HepG2 (cell line): Measurements from ENCODE around the gene LBR. TPM values are rescaled to one million over a fixed set of nuclear protein-coding genes. Genes with fewer than 3 reads are reported as not detected.

Experiments used
- AHR ChIP-seq: IDR thresholded peaks from 2 replicates; pipeline ENCODE4 v1.6.1; 2018; ENCODE audit warnings: missing genetic modification reagents, missing compliant biosample characterization
- BCL6 ChIP-seq: IDR thresholded peaks from 2 replicates; pipeline ENCODE4 v1.6.1; 2016; ENCODE audit warnings: missing genetic modification reagents, missing compliant biosample characterization
- CCDC6 ChIP-seq: sonication (generic); formaldehyde crosslinking; IDR thresholded peaks from 2 replicates; pipeline ENCODE4 v1.8.1; 2022; ENCODE audit warnings: mild to moderate bottlenecking, missing genetic modification reagents, moderate library complexity
- DMAP1 ChIP-seq: IDR thresholded peaks from 2 replicates; pipeline ENCODE4 v1.6.1; 2016
- ELF1 ChIP-seq: sonication (generic); formaldehyde crosslinking; IDR thresholded peaks from 2 replicates; pipeline ENCODE4 v1.4.0; 2020; ENCODE audit warnings: missing genetic modification reagents
- ETV6 ChIP-seq: sonication (generic); formaldehyde crosslinking; conservative IDR thresholded peaks from 2 replicates; pipeline ENCODE4 v1.4.0; 2020; ENCODE audit warnings: missing genetic modification reagents
- FOSL2 ChIP-seq: sonication (generic); formaldehyde crosslinking; IDR thresholded peaks from 2 replicates; pipeline ENCODE4 v1.4.0; 2020; ENCODE audit warnings: missing genetic modification reagents
- PITX1 ChIP-seq: sonication (generic); formaldehyde crosslinking; IDR thresholded peaks from 2 replicates; pipeline ENCODE4 v1.5.1; 2020; ENCODE audit warnings: mild to moderate bottlenecking, missing genetic modification reagents
- RBAK ChIP-seq: sonication (generic); formaldehyde crosslinking; IDR thresholded peaks from 2 replicates; pipeline ENCODE4 v1.5.1; 2020; ENCODE audit warnings: mild to moderate bottlenecking, missing genetic modification reagents
- SALL1 ChIP-seq: sonication (generic); formaldehyde crosslinking; IDR thresholded peaks from 2 replicates; pipeline ENCODE4 v1.8.0; 2022; ENCODE audit warnings: mild to moderate bottlenecking, missing genetic modification reagents
- SIX1 ChIP-seq: sonication (generic); formaldehyde crosslinking; IDR thresholded peaks from 2 replicates; pipeline ENCODE4 v1.4.0; 2020; ENCODE audit warnings: missing genetic modification reagents, borderline replicate concordance
- SIX4 ChIP-seq: sonication (generic); formaldehyde crosslinking; IDR thresholded peaks from 2 replicates; pipeline ENCODE4 v1.4.0; 2020; ENCODE audit warnings: missing genetic modification reagents
- ZMYM3 ChIP-seq: sonication (generic); formaldehyde crosslinking; IDR thresholded peaks from 2 replicates; pipeline ENCODE4 v1.5.1; 2020; ENCODE audit warnings: mild to moderate bottlenecking, missing genetic modification reagents
- ZNF431 ChIP-seq: sonication (generic); formaldehyde crosslinking; IDR thresholded peaks from 2 replicates; pipeline ENCODE4 v1.9.0; 2022; ENCODE audit warnings: missing genetic modification reagents, low read depth, mild to moderate bottlenecking, borderline replicate concordance
- polyA plus RNA-seq, 8 experiments: library from polyadenylated mRNA; depleted of rRNA in 3 of 8; stranded (reverse) in 7 of 8; unstranded in 1 of 8; fragments of >200 nt; fragmentation: Illumina TruSeq in 4 of 8; extraction: Trizol in 4 of 8; gene quantifications; 2 replicates each; pipeline versions ENCODE4 v1.2.1 to v1.2.3, GENCODE V29; 2011 to 2016; ENCODE audit warnings: low read depth in 4 of 8, missing spikeins in 1 of 8, mixed read lengths in 1 of 8; ENCODE audit not compliant: insufficient read depth in 1 of 8
- total RNA-seq, 5 experiments: library from RNA; depleted of rRNA; stranded (reverse); fragments of >200 nt; fragmentation: Illumina TruSeq; extraction: Trizol; gene quantifications; 2 replicates each; pipeline ENCODE4 v1.2.3, GENCODE V29; 2016; ENCODE audit warnings: low read depth in 1 of 5
- TF ChIP-seq, protein P1 (sequence below): sonication (generic); formaldehyde crosslinking; IDR thresholded peaks from 2 replicates; pipeline ENCODE4 v1.4.0; 2020; ENCODE audit warnings: missing genetic modification reagents, borderline replicate concordance
- TF ChIP-seq, protein P2 (sequence below): sonication (generic); formaldehyde crosslinking; IDR thresholded peaks from 2 replicates; pipeline ENCODE4 v1.4.0; 2020; ENCODE audit warnings: missing genetic modification reagents, mild to moderate bottlenecking, borderline replicate concordance
- TF ChIP-seq, protein P3 (sequence below): IDR thresholded peaks from 2 replicates; pipeline ENCODE4 v1.6.1; 2012; ENCODE audit warnings: low read length, improper control_type of control experiment
- TF ChIP-seq, protein P4 (sequence below): sonication (generic); formaldehyde crosslinking; conservative IDR thresholded peaks from 2 replicates; pipeline ENCODE4 v1.8.0; 2022; ENCODE audit warnings: low read depth, missing genetic modification reagents

The LBR gene
- total and polyA plus RNA-seq, 2 of the 13 experiments (the other 11 are each of a cell fraction or from before 2014, with no cell fraction given) = 38.9 to 76.7 TPM

DNA sequence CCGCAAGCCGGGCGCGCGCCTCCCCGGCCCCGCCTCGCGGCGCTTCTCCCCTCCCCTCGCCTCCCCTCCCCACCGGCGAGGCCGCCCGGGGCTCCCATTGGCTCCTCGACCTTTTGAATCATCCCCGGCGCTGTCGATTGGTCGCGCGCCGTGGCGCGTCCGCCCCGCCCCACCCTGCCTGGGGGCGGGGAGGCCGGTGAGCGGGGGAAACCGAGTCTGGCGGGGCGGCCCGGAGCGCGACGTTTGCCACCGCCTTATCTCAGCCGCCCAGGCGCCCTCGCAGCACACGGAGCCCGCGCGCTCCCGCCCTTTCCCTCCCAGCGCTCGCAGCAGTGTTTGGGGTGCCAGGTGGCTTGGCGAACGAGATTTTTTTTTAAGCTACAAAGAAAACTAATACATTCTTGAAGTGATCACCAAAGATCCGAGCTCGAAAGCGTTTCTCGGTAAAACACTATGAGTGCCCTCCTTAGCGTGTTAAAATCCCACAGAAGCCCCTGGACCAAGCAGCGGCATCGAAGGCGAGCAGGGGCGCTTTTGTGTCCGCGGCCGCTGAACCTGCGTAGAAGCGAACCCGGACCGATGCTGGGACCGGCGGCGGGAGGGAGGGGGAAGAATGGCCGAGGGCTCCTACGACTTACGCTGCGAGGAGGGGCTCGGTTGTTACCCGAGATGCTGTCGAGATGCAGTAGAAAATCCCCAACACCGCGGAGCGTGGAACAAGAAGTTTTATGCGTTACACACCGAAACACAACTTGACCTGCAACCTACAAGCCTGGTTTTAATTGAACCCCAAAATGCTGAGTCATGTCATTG lies 436 bp upstream of the LBR start (continued):
- TF ChIP-seq, protein P1, sequence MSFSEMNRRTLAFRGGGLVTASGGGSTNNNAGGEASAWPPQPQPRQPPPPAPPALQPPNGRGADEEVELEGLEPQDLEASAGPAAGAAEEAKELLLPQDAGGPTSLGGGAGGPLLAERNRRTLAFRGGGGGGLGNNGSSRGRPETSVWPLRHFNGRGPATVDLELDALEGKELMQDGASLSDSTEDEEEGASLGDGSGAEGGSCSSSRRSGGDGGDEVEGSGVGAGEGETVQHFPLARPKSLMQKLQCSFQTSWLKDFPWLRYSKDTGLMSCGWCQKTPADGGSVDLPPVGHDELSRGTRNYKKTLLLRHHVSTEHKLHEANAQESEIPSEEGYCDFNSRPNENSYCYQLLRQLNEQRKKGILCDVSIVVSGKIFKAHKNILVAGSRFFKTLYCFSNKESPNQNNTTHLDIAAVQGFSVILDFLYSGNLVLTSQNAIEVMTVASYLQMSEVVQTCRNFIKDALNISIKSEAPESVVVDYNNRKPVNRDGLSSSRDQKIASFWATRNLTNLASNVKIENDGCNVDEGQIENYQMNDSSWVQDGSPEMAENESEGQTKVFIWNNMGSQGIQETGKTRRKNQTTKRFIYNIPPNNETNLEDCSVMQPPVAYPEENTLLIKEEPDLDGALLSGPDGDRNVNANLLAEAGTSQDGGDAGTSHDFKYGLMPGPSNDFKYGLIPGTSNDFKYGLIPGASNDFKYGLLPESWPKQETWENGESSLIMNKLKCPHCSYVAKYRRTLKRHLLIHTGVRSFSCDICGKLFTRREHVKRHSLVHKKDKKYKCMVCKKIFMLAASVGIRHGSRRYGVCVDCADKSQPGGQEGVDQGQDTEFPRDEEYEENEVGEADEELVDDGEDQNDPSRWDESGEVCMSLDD (CRISPR knock-in tag) = peak; percentile 8; the same call in 1 of the 2 replicates
- TF ChIP-seq DMAP1 (CRISPR knock-in tag) = peak; percentile 73; the same call in 1 of the 2 replicates
- TF ChIP-seq, protein P2, sequence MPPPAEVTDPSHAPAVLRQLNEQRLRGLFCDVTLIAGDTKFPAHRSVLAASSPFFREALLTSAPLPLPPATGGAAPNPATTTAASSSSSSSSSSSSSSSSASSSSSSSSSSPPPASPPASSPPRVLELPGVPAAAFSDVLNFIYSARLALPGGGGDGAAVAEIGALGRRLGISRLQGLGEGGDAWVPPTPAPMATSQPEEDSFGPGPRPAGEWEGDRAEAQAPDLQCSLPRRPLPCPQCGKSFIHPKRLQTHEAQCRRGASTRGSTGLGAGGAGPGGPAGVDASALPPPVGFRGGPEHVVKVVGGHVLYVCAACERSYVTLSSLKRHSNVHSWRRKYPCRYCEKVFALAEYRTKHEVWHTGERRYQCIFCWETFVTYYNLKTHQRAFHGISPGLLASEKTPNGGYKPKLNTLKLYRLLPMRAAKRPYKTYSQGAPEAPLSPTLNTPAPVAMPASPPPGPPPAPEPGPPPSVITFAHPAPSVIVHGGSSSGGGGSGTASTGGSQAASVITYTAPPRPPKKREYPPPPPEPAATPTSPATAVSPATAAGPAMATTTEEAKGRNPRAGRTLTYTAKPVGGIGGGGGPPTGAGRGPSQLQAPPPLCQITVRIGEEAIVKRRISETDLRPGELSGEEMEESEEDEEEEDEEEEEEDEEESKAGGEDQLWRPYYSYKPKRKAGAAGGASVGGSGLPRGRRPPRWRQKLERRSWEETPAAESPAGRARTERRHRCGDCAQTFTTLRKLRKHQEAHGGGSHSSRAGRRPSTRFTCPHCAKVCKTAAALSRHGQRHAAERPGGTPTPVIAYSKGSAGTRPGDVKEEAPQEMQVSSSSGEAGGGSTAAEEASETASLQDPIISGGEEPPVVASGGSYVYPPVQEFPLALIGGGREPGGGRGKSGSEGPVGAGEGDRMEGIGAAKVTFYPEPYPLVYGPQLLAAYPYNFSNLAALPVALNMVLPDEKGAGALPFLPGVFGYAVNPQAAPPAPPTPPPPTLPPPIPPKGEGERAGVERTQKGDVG (CRISPR knock-in tag) = no peak
- TF ChIP-seq SIX4 = no peak
- no peak for TF ChIP-seq AHR (CRISPR knock-in tag)
- TF ChIP-seq SALL1 (CRISPR knock-in tag) = peak; percentile 24; the same call in 1 of the 2 replicates
- TF ChIP-seq CCDC6 (CRISPR knock-in tag) = peak; percentile 77; the same call in 1 of the 2 replicates
- no peak for TF ChIP-seq ZMYM3
- TF ChIP-seq, protein P3, sequence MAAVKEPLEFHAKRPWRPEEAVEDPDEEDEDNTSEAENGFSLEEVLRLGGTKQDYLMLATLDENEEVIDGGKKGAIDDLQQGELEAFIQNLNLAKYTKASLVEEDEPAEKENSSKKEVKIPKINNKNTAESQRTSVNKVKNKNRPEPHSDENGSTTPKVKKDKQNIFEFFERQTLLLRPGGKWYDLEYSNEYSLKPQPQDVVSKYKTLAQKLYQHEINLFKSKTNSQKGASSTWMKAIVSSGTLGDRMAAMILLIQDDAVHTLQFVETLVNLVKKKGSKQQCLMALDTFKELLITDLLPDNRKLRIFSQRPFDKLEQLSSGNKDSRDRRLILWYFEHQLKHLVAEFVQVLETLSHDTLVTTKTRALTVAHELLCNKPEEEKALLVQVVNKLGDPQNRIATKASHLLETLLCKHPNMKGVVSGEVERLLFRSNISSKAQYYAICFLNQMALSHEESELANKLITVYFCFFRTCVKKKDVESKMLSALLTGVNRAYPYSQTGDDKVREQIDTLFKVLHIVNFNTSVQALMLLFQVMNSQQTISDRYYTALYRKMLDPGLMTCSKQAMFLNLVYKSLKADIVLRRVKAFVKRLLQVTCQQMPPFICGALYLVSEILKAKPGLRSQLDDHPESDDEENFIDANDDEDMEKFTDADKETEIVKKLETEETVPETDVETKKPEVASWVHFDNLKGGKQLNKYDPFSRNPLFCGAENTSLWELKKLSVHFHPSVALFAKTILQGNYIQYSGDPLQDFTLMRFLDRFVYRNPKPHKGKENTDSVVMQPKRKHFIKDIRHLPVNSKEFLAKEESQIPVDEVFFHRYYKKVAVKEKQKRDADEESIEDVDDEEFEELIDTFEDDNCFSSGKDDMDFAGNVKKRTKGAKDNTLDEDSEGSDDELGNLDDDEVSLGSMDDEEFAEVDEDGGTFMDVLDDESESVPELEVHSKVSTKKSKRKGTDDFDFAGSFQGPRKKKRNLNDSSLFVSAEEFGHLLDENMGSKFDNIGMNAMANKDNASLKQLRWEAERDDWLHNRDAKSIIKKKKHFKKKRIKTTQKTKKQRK = no peak
- no peak; the same call in 1 of the 2 replicates for TF ChIP-seq ETV6 (CRISPR knock-in tag)
- TF ChIP-seq SIX1 = no peak
- TF ChIP-seq FOSL2 (CRISPR knock-in tag) = peak; percentile 53
- no peak for TF ChIP-seq ELF1 (CRISPR knock-in tag)
- TF ChIP-seq, protein P4, sequence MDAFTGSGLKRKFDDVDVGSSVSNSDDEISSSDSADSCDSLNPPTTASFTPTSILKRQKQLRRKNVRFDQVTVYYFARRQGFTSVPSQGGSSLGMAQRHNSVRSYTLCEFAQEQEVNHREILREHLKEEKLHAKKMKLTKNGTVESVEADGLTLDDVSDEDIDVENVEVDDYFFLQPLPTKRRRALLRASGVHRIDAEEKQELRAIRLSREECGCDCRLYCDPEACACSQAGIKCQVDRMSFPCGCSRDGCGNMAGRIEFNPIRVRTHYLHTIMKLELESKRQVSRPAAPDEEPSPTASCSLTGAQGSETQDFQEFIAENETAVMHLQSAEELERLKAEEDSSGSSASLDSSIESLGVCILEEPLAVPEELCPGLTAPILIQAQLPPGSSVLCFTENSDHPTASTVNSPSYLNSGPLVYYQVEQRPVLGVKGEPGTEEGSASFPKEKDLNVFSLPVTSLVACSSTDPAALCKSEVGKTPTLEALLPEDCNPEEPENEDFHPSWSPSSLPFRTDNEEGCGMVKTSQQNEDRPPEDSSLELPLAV (CRISPR knock-in tag) = no peak
- TF ChIP-seq RBAK (CRISPR knock-in tag) = no peak
- no peak for TF ChIP-seq ZNF431
- peak; percentile 7; the same call in 1 of the 2 replicates for TF ChIP-seq BCL6 (CRISPR knock-in tag)
- no peak for TF ChIP-seq PITX1 (CRISPR knock-in tag)
